Stimulated activated CD8-positive, alpha-beta memory T cell treated with anti-CD3 and anti-CD28 coated beads, Interleukin-7, amount 100 ng/mL, for 48 hours (primary cell): ENCODE measurements around the gene MRPL41.
"Not testable (repeated sequence)": the region's sequence is repeated elsewhere in the genome, so short reads cannot be mapped to it uniquely, and the experiment has no call there.

ENCODE experiments used
- DNase-seq, 2 donors: peaks; one replicate each; pipeline ENCODE4 v3.0.0-alpha.2; 2020; ENCODE audit warnings: low read depth in 1 of 2; ENCODE audit errors: extremely low read depth in 1 of 2

The MRPL41 gene

GRCh38 chr9:137521405-137521985 lies 30.2 kb upstream of the MRPL41 start:
- DNase-seq = no peak

GRCh38 chr9:137522746-137523455 lies 28.8 kb upstream of the MRPL41 start:
- no peak for DNase-seq

GRCh38 chr9:137524161-137524980 lies 27.3 kb upstream of the MRPL41 start:
- no peak for DNase-seq

GRCh38 chr9:137524981-137525317 lies 26.7 kb upstream of the MRPL41 start:
- no peak for DNase-seq

GRCh38 chr9:137530331-137530730 lies 21.3 kb upstream of the MRPL41 start:
- DNase-seq = no peak

- no peak for DNase-seq
Measured at GRCh38 chr9:137531099-137531765, 20.4 kb upstream of the MRPL41 start.

GRCh38 chr9:137532891-137533468 lies 18.7 kb upstream of the MRPL41 start:
- DNase-seq = not testable (repeated sequence)

GRCh38 chr9:137534256-137535119 lies 17.2 kb upstream of the MRPL41 start:
- DNase-seq = no peak

- no peak for DNase-seq
Measured at GRCh38 chr9:137535120-137535428, 16.6 kb upstream of the MRPL41 start.

GRCh38 chr9:137536594-137537131 lies 15.0 kb upstream of the MRPL41 start:
- DNase-seq = not testable (repeated sequence)

GRCh38 chr9:137538058-137538457 lies 13.6 kb upstream of the MRPL41 start:
- DNase-seq = no peak

- DNase-seq = no peak
Measured at GRCh38 chr9:137540536-137540935, 11.1 kb upstream of the MRPL41 start.

GRCh38 chr9:137542486-137542885 lies 9.2 kb upstream of the MRPL41 start:
- DNase-seq = no peak

GRCh38 chr9:137543237-137543963 lies 8.3 kb upstream of the MRPL41 start:
- no peak for DNase-seq

- no peak for DNase-seq
Measured at GRCh38 chr9:137544176-137544760, 7.4 kb upstream of the MRPL41 start.

GRCh38 chr9:137545123-137545522 lies 6.6 kb upstream of the MRPL41 start:
- no peak for DNase-seq

GRCh38 chr9:137547687-137548543 lies 3.8 kb upstream of the MRPL41 start:
- no peak for DNase-seq

- no peak for DNase-seq
Measured at GRCh38 chr9:137550231-137550621, 1.5 kb upstream of the MRPL41 start, which contains the start of gene PNPLA7. Gene PNPLA7, minus strand, starts transcription at chr9:137550402. Its CDS starts 205 bp downstream, at chr9:137550197.
